ENCODE data around the gene IDH1.
"Not testable (repeated sequence)": the region's sequence is repeated elsewhere in the genome, so short reads cannot be mapped to it uniquely, and the experiment has no call there.

The IDH1 gene

DNA sequence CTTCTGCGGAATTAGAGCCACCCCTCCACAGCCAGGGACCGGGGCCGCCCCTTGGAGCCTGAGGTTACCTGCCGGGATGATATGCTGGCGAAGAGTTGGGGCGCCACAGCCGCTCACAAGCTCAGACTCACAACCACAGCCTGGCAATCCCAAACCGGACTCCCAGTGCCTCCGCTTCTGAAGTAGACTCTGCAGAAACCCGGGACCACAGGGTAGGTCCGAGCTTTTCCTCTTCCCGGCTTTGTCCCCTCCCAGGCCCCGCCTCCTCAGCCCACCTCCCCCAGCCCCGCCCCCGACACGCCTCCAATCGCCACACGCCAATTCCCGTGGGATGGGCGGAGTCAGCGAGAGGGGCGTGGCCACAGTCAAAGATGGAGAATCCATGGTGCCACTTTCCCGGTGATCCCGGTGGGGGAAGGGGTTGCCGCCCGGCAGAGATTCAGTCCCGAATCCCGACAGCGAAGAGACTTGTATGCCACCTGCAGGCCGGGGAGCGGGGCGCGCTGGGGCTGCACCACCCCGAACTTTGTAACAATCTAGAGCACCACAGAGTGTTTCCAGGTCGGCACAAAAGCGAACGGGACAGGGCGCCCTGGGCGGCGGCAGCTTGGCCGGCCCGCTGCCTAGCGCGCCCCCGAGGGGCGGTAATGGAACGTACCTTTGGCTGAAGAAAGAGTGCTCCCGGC lies at the start of gene IDH1:
IDH1 (minus strand) TSS at position 201 of the 686 bp plus-strand sequence. CDS start 3,520 bp downstream, outside the sequence.
- no peak for FAIRE-seq

DNA sequence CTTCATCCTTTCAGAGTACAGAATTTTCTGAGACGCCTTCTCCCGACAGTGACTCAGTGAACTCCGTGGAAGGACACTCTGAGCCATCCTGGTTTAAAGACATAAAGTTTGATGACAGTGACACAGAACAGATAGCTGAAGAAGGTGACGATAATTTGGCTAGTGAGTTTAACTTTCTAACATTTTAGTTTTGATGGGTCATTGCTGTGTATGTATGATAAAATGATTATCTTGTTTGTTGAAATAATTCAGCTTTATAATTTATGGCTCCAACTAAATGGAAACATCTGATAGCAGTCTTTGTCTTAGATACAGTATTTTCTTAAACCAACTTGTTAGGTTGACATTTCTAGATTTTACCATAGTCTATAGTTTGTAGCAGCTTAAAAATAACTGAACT lies 49.3 kb upstream of the IDH1 start:
- no peak for FAIRE-seq

DNA sequence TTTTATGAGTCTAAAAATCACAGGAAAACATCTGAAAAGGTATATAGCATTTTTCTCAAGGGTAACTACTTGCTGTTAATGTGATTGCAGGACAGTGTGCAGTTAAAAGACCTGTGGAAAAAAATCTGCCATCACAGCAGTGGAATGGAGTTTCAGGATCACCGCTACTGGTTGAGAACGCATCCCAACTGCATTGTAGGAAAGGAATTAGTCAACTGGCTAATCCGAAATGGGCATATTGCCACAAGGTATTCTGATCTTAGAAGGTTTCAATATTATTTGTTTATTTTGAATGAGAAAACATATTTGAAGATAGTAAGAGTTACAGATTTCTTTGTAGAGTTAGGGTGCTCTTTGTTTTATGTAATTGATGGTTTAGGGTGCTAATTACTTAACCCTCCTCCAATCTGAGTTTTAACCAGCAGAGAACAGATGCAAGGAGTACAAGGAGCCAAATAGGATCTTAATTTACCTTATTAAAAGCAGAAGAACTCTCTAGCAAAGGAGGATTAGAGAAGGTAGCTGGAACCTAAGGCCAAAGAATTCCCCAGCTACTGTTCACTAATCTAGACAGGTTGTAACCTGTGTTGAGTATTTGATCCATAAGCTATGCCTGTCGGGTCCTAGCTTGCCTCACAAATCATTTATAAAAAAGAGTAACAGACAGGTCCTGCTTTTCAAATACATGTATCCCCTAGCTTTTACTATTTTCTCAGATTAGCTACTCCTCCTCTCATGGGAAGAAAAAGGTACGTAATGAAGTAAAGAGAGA lies 46.2 kb upstream of the IDH1 start:
- no peak for FAIRE-seq

DNA sequence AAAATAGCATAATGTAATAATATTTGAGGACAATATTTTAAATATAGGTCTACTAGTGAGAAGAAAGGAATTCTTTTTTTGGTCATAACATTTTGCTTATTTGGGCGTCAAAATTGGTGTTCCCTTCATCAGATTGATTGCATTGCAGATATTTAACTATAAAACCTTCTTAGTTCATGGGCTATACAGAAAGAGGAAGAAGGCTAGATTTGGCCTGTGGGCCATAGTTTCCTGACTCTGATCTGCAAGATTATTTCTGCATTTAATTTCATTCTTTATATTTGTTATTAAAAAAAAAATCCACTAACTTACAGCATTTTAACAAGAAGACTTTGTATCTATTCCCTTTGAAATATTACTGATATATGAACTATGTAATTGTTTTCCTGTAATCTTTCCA lies 43.1 kb upstream of the IDH1 start:
- no peak for FAIRE-seq

DNA sequence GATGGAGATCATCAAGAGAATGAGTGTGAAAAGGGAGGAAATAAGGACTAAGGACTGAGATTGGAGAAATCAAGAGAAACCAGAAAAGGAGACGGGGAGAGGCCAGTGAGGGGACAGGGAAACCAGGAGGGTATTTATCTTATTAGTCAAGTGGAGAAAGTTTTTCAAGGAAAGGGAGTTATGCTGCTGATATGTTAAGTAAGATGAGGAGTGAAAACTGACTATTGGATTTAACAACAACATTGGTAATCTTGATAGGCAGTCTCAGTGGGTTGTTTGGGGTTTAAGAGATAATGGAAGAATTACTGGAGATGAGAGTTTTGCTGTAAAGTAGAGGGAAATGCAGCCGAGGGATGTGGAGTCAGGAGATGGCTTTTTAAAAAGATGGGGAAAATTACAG lies 41.7 kb upstream of the IDH1 start:
- no peak for FAIRE-seq

DNA sequence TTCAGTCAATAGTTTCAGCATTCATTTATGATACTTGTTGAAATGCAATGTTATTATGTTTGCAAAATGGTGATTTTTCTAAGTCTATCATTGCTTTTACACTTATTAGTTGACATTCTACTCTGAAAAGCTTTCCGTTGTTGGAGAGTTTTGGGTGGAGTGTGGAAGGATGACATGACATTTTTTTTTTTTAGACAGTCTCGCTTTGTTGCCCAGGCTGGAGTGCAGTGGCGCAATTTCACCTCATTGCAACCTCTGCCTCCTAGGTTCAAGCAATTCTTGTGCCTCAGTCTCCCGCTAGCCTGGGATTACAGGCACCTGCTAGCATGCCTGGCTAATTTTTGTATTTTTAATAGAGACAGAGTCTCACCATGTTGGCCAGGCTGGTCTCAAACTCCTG lies 41.0 kb upstream of the IDH1 start:
- FAIRE-seq, result no peak

DNA sequence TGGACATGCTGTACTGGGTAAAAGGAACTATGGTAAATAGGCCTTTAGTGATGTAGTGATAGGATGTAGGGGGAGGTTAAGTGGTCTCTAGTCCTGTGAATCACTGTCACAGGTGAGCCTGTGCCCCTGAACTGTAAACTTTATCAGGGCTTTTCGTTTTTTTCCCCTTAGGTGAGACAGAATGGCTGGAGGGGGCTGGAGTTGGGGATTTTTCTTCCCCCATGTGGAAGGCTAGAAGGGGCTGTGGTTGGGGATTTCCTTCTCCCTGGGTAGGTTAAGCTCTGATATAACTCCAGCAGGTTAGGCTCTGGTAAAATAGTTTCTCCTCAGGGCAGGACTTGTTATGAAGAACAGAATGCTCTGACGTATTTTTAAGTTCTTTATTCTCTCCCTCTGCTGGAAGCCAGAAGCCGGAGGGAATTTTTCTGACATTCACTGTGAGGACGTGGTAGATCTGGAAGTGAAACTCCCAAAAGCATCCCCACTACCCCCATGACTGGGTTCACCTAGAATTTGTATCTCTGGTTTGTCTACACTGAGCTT lies 39.7 kb upstream of the IDH1 start:
- FAIRE-seq, result no peak

DNA sequence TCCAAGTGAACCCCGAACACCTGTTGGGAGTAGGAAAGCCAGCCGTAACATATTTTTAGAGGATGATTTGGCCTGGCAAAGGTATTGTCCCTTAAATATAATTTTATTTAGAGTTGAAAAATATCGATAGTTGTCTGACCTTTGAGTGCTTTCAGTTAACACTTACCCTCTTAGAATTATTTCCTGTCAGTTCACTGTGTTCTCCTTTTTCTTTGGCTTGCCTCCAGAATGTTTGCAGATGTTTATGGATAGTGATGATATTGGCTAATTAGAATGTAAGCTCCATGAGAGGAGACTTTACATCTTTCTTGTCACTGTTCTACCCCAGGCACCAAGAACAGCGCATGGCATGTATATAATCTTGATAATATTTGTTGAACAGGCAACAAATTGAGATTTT lies 31.0 kb upstream of the IDH1 start:
- FAIRE-seq, result no peak

DNA sequence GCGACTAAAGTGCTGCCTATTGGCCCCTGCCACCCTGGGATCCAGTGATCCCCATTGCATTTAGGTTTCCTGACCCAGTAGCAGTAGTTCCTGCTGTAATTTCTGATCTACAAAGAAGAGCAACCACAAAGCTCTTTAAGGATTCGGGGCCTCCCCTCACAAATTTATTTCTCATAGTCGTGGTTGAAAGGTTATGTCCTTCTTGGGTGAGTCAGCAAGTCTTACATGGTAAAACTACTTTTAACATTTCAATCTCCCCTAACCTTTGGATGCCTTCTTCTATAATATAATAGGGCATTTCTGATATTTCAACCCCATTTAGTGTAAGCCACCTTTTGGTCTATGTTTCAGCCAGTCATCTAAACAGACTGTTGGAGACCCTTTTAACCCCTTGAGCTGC lies 26.1 kb upstream of the IDH1 start:
- FAIRE-seq, result no peak

DNA sequence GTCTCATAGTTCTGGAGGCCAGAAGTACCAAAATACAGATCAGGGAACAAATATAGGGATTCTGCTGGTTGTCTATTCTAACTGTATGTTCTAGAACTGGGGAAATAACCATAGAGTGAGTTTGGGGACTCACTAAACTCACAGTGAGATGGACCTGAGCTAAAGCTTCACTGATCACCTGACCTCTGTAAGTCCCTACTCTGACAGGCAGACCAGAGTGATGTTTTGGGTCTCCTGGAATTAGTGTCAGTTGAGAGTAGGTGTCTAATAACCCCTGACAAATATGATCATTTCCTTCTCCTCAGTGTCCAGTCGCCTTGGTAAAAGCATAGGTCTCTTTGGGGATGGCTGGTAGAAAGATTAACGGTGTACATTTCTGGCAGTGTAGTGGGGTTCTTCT lies 25.4 kb upstream of the IDH1 start:
- no peak for FAIRE-seq

DNA sequence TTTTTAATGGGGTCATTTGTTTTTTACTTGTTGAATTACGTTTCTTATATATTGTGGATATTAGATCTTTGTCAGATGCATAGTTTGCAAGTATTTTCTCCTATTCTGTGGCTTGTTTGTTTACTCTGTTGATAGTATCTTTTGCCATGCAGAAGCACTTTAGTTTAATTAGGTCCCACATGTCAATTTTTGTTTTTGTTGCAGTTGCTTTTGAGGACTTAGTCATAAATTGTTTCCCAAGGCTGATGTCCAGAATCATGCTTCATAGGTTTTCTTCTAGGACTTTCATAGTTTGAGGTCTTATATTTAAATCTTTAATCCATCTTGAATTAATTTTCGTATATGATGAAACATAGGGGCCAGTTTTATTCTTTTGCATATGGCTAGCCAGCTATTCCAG lies 24.4 kb upstream of the IDH1 start:
- no peak for FAIRE-seq

DNA sequence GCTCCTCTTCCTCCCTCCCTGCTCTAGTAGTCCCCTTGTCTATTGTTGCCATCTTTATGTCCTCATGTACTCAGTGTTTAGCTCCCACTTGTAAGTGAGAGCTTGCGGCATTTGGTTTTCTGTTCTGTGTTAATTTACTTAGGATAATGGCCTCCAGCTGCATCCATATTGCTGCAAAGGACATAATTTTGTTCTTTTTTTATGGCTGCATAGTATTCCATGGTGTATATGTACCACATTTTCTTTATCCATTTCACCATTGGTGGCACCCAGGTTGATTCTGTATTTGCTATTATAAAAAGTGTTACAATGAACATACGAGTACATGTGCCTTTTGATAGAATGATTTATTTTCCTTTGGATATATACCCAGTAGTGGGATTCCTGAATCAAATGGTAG lies 23.7 kb upstream of the IDH1 start:
- FAIRE-seq, result no peak

DNA sequence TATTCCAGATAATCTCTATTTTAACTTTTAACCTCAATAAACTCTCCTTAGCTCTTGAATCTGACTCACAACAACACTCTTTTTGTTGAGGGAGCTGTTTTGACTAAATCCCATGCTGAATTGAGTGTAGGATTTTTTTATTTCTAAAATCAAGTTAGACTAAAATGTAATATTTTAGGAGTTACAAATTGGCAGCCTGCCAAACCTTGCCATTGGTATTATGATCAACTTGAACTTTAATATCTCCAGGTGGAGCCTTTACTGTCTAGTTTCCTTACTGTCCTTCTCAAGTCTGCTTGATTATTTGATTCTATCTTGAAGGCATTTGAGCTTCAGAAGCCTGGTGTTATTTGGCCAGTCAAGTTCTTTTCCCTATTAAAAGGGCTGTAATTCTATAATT lies 19.9 kb upstream of the IDH1 start:
- no peak for FAIRE-seq

DNA sequence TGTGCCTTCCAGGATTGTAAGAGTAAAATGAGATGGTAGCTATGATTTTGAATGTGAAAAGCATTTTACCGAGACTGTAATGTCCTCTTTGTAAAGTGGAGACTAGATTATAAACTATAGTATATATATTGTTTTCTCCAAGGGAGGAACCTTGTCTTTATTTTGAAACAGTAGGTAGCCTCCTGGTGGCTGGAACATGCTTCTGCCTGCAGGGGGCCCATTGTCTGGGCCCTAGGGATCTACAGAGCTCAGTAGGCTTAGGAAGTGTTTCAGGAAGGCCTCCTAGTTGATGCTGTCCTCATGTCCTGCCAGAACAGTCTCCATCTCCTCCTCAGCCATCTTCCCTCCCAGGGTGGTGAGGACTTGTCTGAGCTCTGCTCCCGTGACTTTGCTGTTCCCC lies 14.2 kb upstream of the IDH1 start:
- FAIRE-seq, result no peak

DNA sequence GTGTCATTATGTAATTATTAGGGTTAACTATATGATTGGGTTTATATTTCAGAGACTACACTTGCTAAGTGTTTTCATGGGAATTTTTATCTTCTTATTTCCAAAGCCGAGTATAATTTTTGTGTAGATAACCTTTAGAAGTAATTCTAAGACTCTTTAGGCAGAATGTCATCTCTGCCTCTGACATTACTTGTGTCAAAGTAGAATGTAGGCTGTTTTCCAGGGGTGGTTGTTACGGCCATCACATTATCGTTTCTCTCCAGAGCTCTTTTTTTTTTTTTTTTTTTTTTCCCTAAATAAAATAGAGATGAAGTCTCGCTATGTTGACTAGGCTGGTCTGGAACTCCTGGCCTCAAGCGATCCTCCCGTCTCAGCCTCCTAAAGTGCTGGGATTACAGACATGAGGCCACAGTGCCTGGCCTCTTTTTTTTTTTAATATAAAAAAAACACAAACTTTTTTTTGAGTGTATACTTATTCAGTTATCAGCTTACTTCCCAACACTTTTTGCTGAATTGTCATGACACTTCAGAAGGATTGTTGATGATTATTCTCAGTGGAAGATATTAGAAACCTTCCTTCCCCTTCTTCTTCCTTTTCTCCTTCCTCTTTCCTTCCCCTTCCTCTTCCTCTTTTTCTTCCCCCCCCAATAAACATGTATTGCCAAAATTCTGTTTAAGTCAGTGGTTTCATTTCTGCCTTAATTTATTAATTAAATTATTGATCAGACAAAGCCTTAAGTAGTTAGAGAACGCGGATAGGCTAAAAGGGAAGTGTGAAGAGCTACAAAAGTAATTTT lies 13.5 kb upstream of the IDH1 start:
- no peak for FAIRE-seq

DNA sequence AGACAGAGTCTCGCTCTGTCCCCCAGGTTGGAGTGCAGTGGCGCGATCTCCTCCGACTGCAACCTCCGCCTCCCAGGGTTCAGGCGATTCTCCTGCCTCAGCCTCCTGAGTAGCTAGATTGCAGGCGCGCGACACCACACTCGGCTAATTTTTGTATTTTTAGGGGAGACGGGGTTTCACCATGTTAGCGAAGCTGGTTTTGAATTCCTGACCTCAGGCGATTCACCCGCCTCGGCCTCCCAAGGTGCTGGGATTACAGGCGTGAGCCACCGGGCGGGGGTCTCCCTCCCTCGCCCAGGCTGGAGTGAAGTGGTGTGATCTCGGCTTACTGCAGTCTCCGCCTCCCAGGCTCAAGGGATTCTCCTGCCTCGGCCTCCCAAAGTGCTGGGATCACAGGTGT lies 12.7 kb upstream of the IDH1 start:
- not testable (repeated sequence) for FAIRE-seq

DNA sequence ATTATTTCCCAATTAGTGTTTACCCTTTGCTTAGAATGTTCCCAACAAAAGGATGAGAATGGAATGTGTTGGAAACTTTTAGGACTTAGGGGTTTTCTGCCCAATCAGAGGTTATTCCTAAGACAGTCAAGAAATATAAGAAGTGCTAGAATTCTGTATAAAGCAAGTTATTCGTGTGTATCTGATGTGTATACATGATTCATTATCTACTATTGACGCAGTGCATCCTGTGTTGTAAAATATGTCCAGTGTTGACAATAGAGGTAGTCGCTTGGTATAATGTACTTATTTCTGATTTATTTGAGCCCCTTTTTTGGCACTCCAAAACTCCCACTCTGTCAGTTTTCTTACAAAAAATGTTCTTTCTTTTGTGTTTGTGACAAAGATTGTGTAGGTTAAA lies 12.1 kb upstream of the IDH1 start:
- FAIRE-seq, result no peak

DNA sequence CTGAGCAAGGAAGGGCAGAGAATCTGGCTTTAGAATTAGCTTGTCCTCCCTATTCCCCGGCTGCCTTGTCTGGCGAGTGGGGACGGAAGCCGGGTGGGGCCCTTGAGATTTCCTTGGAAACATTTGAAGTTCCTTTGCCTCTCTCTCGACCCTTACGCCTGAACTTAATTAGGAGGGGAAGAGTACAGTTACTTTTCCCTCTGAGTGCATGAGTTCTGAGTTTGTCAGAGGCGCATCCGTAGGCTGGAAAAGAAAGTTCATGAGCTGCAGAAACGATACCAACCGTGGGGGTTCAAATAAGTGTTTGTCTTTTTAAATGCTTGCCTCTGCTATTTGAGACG lies 11.7 kb upstream of the IDH1 start:
- no peak for FAIRE-seq

DNA sequence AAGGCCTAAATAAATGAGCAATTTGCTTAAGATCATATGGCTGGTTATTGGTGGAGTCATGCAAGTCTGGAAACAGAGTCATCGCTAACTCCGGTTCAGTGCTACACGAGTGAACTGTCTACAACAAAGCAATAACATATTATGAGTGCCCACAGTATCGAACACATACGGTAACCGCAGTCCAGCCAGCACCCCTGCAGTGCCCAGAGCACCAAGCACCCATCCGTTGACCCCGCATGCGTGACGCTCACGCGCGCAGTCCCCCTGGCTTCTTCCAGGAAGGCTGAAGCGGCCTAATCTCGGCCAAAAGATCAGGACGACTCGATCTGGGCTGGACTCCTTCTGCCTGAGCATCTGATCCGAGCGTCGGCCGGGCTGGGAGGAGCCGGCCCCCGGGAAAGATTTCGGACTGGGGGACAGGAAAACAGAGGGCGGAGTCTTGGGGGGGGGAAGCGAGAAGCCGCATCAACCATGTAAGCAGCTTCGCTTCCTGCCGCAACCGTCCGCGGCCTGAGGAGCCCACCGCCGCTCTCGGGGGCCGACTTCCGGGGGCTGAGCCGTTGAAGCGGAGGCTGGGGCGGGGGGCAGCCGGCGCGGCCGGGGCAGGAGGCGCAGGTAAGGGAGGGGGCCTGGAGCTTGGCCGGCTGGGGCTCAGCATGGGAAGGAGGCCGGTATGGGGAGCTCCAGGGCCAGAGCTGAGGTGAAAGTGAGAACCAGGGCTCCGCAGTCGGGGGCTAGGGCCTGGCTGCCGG lies 11.1 kb upstream of the IDH1 start, which contains the start of gene PIKFYVE:
PIKFYVE (plus strand) TSS at position 455 of the 752 bp plus-strand sequence. CDS start 5,265 bp downstream, outside the sequence.
- FAIRE-seq, result peak; percentile 98

DNA sequence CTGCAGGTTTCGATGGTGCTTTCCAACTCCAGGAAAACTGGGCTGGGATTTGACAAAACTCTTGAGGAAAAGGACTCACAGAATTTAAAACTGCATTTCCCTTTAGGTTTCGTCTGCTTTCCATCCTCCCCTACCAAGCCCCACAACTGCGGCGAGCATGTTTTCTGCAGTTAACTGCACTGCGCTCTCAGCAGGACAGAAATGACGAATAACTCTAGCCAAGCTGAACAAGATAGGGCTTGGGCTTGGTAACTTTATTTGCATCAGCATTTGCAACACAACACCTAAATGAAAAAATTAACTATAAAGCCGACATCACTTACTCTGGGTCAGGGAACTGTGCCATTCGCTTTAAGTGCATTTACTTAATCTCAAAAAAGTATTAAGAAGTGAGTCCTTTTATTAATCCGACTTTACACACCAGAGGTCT lies 10.5 kb upstream of the IDH1 start:
- FAIRE-seq, result no peak

DNA sequence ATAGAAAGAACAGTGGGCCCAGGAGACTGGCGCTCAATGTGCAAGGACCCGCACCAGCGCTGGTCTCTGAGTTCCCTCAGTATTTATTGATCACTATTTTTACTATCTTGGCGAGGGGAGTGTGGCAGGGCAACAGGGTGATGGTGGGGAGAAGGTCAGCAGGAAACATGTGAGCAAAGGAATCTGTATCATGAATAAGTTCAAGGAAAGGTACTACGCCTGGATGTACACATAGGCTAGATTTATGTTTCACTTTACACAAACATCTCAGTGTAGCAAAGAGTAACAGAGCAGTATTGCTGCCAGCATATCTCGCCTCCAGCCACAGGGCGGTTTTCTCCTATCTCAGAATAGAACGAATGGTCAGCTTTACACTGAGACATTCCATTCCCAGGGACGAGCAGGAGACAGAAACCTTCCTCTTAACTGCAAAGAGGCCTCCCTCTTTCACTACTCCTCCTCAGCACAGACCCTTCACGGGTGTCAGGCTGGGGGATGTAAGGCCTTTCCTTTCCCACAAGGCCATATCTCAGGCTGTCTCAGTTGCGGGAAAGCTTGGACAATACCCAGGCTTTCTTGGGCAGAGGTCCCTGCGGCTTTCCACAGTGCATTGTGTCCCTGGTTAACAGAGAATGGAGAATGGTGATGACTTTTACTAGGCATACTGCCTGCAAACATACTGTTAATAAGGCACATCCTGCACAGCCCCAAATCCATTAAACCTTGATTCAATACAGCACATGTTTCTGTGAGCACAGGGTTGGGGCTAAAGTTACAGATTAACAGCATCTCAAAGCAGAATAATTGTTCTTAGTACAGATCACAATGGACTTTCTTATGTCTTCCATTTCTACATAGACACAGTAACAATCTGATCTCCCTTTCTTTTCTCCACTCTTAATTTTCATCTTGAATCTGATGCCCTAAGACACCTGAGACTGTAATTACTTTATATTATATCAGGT lies 2.3 kb upstream of the IDH1 start:
- not testable (repeated sequence) for FAIRE-seq

All from endometrium (tissue), 2 donors.